K562 (cell line): ENCODE data around the gene GOPC. TPM values are rescaled to one million over a fixed set of nuclear protein-coding genes. Genes with fewer than 3 reads are reported as not detected.

ENCODE experiments used
- ATAC-seq: fragments of 200-7000 bp; cut with Tn5 transposase; 3 replicates; pipeline ENCODE4 v1.9.1; 2020; ENCODE audit warnings: moderate library complexity
- BruUV-seq: library from RNA; stranded (reverse); fragments of 400-500 nt; replicated peaks from 2 replicates; lab custom pipeline; 2021; lab: Mats Ljungman, UMichigan
- CTCF ChIA-PET: fragments of 300-600 bp; formaldehyde crosslinking; extraction: SDS; loops from one replicate; lab custom pipeline; 2021; ENCODE audit warnings: low intra/inter-chr PET ratio; lab: Yijun Ruan, JAX
- POLR2A ChIA-PET: fragments of 300-600, 350-650 bp; sonication (Branson Sonifier 250); formaldehyde crosslinking; extraction: SDS; loops from one replicate; lab custom pipeline; 2021; ENCODE audit warnings: antibody characterized with exemption, inconsistent platforms; lab: Yijun Ruan, JAX
- DNase-seq, 4 experiments: peaks; one replicate each; pipeline versions ENCODE4 v3.0.0 to v3.0.0-alpha.2; 2011 to 2018; ENCODE audit warnings: low spot score in 3 of 4, mixed read lengths in 3 of 4; ENCODE audit errors: extremely low read depth in 1 of 4
- FAIRE-seq: peaks from 2 replicates; lab custom pipeline; 2011; peaks lifted over from hg19 to GRCh38; lab: Jason Lieb, UNC
- H2AFZ ChIP-seq: 2 replicates; pipeline ENCODE4 v1.6.0; 2011; ENCODE audit warnings: low read depth, low read length, control low read depth, inconsistent platforms
- H3K27ac ChIP-seq: fragments of 200-600 bp; 3 replicates; pipeline ENCODE4 v1.8.0; 2011; ENCODE audit warnings: low read depth, mild to moderate bottlenecking, control low read depth, inconsistent platforms, low read length, moderate library complexity, mixed read lengths; ENCODE audit errors: extremely low read depth
- H3K27me3 ChIP-seq, 2 experiments: fragments of 300-600 bp in 1 of 2; 2 replicates in 1 of 2; 3 replicates in 1 of 2; pipeline versions ENCODE4 v1.6.0 to v1.8.0; 2011; ENCODE audit warnings: inconsistent platforms in 2 of 2, low read length in 2 of 2, mild to moderate bottlenecking in 1 of 2, mixed read lengths in 1 of 2, moderate library complexity in 1 of 2; ENCODE audit not compliant: control insufficient read depth in 2 of 2, insufficient read depth in 2 of 2
- H3K36me3 ChIP-seq: fragments of 300-600 bp; 3 replicates; pipeline ENCODE4 v1.8.0; 2011; ENCODE audit warnings: mild to moderate bottlenecking, low read length, inconsistent platforms; ENCODE audit not compliant: control insufficient read depth, insufficient read depth
- H3K4me1 ChIP-seq, 2 experiments: fragments of 200-600 bp in 1 of 2; replicated peaks in 1 of 2; 2 replicates in 1 of 2; 3 replicates in 1 of 2; pipeline versions ENCODE4 v1.5.1 to v1.8.0; 2011; ENCODE audit warnings: inconsistent platforms in 2 of 2, low read length in 2 of 2, mild to moderate bottlenecking in 1 of 2, mixed read lengths in 1 of 2, moderate library complexity in 1 of 2; ENCODE audit not compliant: control insufficient read depth in 2 of 2, insufficient read depth in 2 of 2
- H3K4me2 ChIP-seq: 2 replicates; pipeline ENCODE4 v1.6.1; 2011; ENCODE audit warnings: low read length, control low read depth, inconsistent platforms, mixed read lengths; ENCODE audit not compliant: insufficient read depth
- H3K4me3 ChIP-seq: fragments of 200-600 bp; sonication (generic), shearing (Covaris generic); 2 replicates; pipeline ENCODE4 v1.5.1; 2016; ENCODE audit warnings: control low read depth, inconsistent platforms
- H3K79me2 ChIP-seq: fragments of 200-600 bp; 3 replicates; pipeline ENCODE4 v1.8.0; 2011; ENCODE audit warnings: low read length, inconsistent platforms; ENCODE audit not compliant: control insufficient read depth, insufficient read depth
- H3K9ac ChIP-seq, 2 experiments: 2 replicates each; pipeline versions ENCODE4 v1.6.0 to v1.6.1; 2011; ENCODE audit warnings: low read depth in 2 of 2, low read length in 2 of 2, control low read depth in 1 of 2, inconsistent platforms in 1 of 2, mild to moderate bottlenecking in 1 of 2, mixed read lengths in 1 of 2; ENCODE audit not compliant: insufficient read depth in 1 of 2
- H3K9me1 ChIP-seq: one replicate; pipeline ENCODE4 v1.6.0; 2011; ENCODE audit warnings: inconsistent platforms, mild to moderate bottlenecking, low read length, moderate library complexity; ENCODE audit not compliant: control insufficient read depth, insufficient read depth
- H3K9me3 ChIP-seq: replicated peaks from 2 replicates; pipeline ENCODE4 v1.5.1; 2011; ENCODE audit warnings: low read depth, low read length, inconsistent platforms; ENCODE audit not compliant: control insufficient read depth, insufficient read depth
- H4K20me1 ChIP-seq: replicated peaks from 2 replicates; pipeline ENCODE4 v1.6.1; 2011; ENCODE audit warnings: low read length, inconsistent platforms, mixed read lengths; ENCODE audit not compliant: control insufficient read depth, insufficient read depth
- CAMTA2 ChIP-seq: fragments of 250-450 bp; sonication (Bioruptor Pico); conservative IDR thresholded peaks from 2 replicates; pipeline ENCODE4 v1.5.1; 2022
- CBFA2T2 ChIP-seq: fragments of 450-650 bp; conservative IDR thresholded peaks from 2 replicates; pipeline ENCODE4 v1.6.1; 2017; ENCODE audit warnings: mild to moderate bottlenecking
- CBFA2T3 ChIP-seq: fragments of 450-650 bp; IDR thresholded peaks from 2 replicates; pipeline ENCODE4 v1.6.1; 2017
- CXXC5 ChIP-seq: fragments of 250-450 bp; sonication (Bioruptor Pico); IDR thresholded peaks from 2 replicates; pipeline ENCODE4 v1.8.0; 2022; ENCODE audit warnings: inconsistent platforms, mild to moderate bottlenecking, moderate library complexity
- EHMT2 ChIP-seq: fragments of 450-650 bp; IDR thresholded peaks from 2 replicates; pipeline ENCODE4 v1.6.1; 2018; ENCODE audit warnings: antibody characterized with exemption
- ELF1 ChIP-seq: fragments of 200-800 bp; sonication (Bioruptor generic); IDR thresholded peaks from 2 replicates; pipeline ENCODE4 v1.6.1; 2016; ENCODE audit warnings: missing genetic modification characterization, missing compliant biosample characterization
- NCOR1 ChIP-seq: fragments of 450-650 bp; IDR thresholded peaks from 2 replicates; pipeline ENCODE4 v1.6.1; 2016; ENCODE audit warnings: mild to moderate bottlenecking, moderate library complexity
- PHB2 ChIP-seq: fragments of 450-650 bp; IDR thresholded peaks from 2 replicates; pipeline ENCODE4 v1.6.1; 2017; ENCODE audit warnings: low read depth
- TAL1 ChIP-seq: fragments of 450-650 bp; IDR thresholded peaks from 2 replicates; pipeline ENCODE4 v1.6.1; 2016; ENCODE audit warnings: mild to moderate bottlenecking
- TCF3 ChIP-seq: sonication (generic); formaldehyde crosslinking; IDR thresholded peaks from 2 replicates; pipeline ENCODE4 v1.4.0; 2020; ENCODE audit warnings: mild to moderate bottlenecking, missing genetic modification reagents
- TEAD4 ChIP-seq, 2 experiments: sonication (generic) in 1 of 2; formaldehyde crosslinking in 1 of 2; IDR thresholded peaks; 2 replicates each; pipeline versions ENCODE4 v1.6.1 to v1.8.0; 2012 to 2022; ENCODE audit warnings: borderline replicate concordance in 1 of 2, inconsistent platforms in 1 of 2, low read length in 1 of 2, mild to moderate bottlenecking in 1 of 2, missing genetic modification reagents in 1 of 2
- ZNF239 ChIP-seq: fragments of 250-450 bp; sonication (Bioruptor Pico); IDR thresholded peaks from 2 replicates; pipeline ENCODE4 v1.4.0; 2020; ENCODE audit warnings: mild to moderate bottlenecking
- ZNF75A ChIP-seq: fragments of 450-650 bp; formaldehyde crosslinking; IDR thresholded peaks from 2 replicates; pipeline ENCODE4 v1.4.0; 2020; ENCODE audit warnings: mild to moderate bottlenecking
- WGBS: fragments of 100-300 bp; shearing (Covaris generic); methylation state at CpG from one replicate; pipeline ENCODE4 v1.1.6; 2016; ENCODE audit warnings: low coverage, mixed read lengths; ENCODE audit not compliant: insufficient coverage; ENCODE audit errors: missing lambda C conversion rate; 5-methylcytosine and 5-hydroxymethylcytosine counted together
- in situ Hi-C: fragments of 300-500 bp; cut with MboI; formaldehyde crosslinking; loops from 4 replicates; pipeline ENCODE4 v1.15.0; 2018; ENCODE audit warnings: inconsistent platforms, mixed read lengths
- intact Hi-C: fragments of 100-400 bp; cut with micrococcal nuclease; formaldehyde crosslinking; loops from 2 replicates; pipeline ENCODE4 v1.14.2; 2022
- polyA plus RNA-seq, 8 experiments: library from polyadenylated mRNA; depleted of rRNA in 4 of 8; stranded (reverse) in 5 of 8; unstranded in 3 of 8; fragments of >200 nt; fragmentation: Nextera tagmentation in 2 of 8; fragmentation: Illumina TruSeq in 1 of 8; extraction: Ambion mirVana in 2 of 8; extraction: Trizol in 1 of 8; gene quantifications; 2 replicates each; pipeline versions ENCODE4 v1.2.1 to v1.2.3, GENCODE V29; 2011 to 2014; ENCODE audit warnings: inconsistent platforms in 1 of 8, missing spikeins in 1 of 8
- total RNA-seq, 7 experiments: library from RNA; depleted of rRNA in 6 of 7; stranded (reverse); fragments of >200 nt in 6 of 7; fragmentation: Illumina TruSeq in 2 of 7; extraction: Trizol in 2 of 7; gene quantifications; 2 replicates each; pipeline versions ENCODE4 v1.2.1 to v1.2.3, GENCODE V29; 2011 to 2021; ENCODE audit warnings: low replicate concordance in 1 of 7
- TF ChIP-seq, protein P1 (sequence below): fragments of 450-650 bp; IDR thresholded peaks from 2 replicates; pipeline ENCODE4 v1.6.1; 2016; ENCODE audit warnings: low read depth
- TF ChIP-seq, protein P2 (sequence below): fragments of 450-650 bp; formaldehyde crosslinking; IDR thresholded peaks from 2 replicates; pipeline ENCODE4 v1.4.0; 2020; ENCODE audit warnings: mild to moderate bottlenecking, mixed read lengths

GOPC gene
- total and polyA plus RNA-seq, 9 of the 15 experiments (the other 6 are each of a cell fraction or from before 2014, with no cell fraction given) = 10.0 to 32.2 (median 25.6) TPM

DNA sequence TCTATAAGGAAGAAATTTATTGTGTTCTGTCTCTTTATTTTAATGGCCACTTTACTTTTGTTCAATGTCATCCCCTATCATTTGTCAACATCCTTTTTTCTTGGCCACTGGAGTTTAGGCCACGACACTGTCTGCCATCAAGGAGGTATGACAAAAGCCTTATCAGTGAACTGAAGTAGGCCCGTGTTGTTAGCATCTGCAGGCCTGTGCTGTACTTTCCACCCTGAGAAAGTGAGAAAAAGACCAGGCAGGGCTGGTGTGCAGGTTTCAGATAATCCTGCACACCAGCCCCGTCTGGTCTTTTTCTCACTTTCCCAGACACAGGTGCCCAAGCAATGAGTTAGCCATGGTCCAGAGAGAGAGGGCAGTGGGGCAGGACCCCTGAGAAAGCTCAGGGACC, 57.6 kb downstream of the GOPC start:
- no peaks in the 10 kb centered on the region for H3K79me2 ChIP-seq
- peaks cover 19% of the 10 kb centered on the region; the same call in 2 of the 3 replicates for H3K36me3 ChIP-seq
- no peak overlapping the region for H2AFZ ChIP-seq
- no TSS peak for BruUV-seq
- peak overlapping the region in 1 of 2 experiments; percentile 26; a peak in 1 of 4 replicates for H3K9ac ChIP-seq
- no peaks in the 10 kb centered on the region for H3K9me1 ChIP-seq
- ChIA-PET POLR2A (interaction anchor here (1.3 kb wide), 1 partner anchor 8 kb away, joined by 3 read pairs; no protein-coding TSS in a partner anchor), CTCF (no interaction called here)
- H3K4me2 ChIP-seq = no peak overlapping the region
- H3K4me3 ChIP-seq = no peak overlapping the region
- in situ Hi-C loops = no loop called here
- no peaks in the 10 kb centered on the region for H3K27me3 ChIP-seq
- FAIRE-seq = no peak
- 18% methylated on average over 3 of the region's 3 CpGs for WGBS
- intact Hi-C loops = no loop called here
- H4K20me1 ChIP-seq = no peaks in the 10 kb centered on the region
- H3K4me1 ChIP-seq = peaks cover 0 to 6% of the 10 kb centered on the region in 2 experiments; a peak in 2 of 5 replicates
- H3K27ac ChIP-seq = no peak overlapping the region
- ATAC-seq = peak; percentile 62; the same call in 2 of the 3 replicates
- DNase-seq = peak in 3 of 4 experiments; percentile 29 to 53 (median 34)
- no peaks in the 10 kb centered on the region for H3K9me3 ChIP-seq
- TF ChIP-seq CBFA2T2 (peak; percentile 51), ELF1 (tag) (no peak), CXXC5 (CRISPR knock-in tag) (0 out of 2 replicates have a peak, but pooled peaks have one; percentile 16), TCF3 (CRISPR knock-in tag) (peak; percentile 40; the same call in 1 of the 2 replicates), ZNF239 (CRISPR knock-in tag) (peak; percentile 61), ZNF75A (CRISPR knock-in tag) (no peak), TAL1 (peak; percentile 27; the same call in 1 of the 2 replicates), CAMTA2 (CRISPR knock-in tag) (no peak), PHB2 (no peak), TEAD4 (IDR thresholded peaks at IDR 0.05; ENCODE audit: low read length) (peak; percentile 38; the same call in 1 of the 2 replicates), TEAD4 (CRISPR knock-in tag; IDR thresholded peaks at IDR 0.05; ENCODE audit: borderline replicate concordance) (no peak), EHMT2 (no peak), CBFA2T3 (peak; percentile 60), NCOR1 (peak; percentile 51; the same call in 1 of the 2 replicates)
- TF ChIP-seq, protein P1, sequence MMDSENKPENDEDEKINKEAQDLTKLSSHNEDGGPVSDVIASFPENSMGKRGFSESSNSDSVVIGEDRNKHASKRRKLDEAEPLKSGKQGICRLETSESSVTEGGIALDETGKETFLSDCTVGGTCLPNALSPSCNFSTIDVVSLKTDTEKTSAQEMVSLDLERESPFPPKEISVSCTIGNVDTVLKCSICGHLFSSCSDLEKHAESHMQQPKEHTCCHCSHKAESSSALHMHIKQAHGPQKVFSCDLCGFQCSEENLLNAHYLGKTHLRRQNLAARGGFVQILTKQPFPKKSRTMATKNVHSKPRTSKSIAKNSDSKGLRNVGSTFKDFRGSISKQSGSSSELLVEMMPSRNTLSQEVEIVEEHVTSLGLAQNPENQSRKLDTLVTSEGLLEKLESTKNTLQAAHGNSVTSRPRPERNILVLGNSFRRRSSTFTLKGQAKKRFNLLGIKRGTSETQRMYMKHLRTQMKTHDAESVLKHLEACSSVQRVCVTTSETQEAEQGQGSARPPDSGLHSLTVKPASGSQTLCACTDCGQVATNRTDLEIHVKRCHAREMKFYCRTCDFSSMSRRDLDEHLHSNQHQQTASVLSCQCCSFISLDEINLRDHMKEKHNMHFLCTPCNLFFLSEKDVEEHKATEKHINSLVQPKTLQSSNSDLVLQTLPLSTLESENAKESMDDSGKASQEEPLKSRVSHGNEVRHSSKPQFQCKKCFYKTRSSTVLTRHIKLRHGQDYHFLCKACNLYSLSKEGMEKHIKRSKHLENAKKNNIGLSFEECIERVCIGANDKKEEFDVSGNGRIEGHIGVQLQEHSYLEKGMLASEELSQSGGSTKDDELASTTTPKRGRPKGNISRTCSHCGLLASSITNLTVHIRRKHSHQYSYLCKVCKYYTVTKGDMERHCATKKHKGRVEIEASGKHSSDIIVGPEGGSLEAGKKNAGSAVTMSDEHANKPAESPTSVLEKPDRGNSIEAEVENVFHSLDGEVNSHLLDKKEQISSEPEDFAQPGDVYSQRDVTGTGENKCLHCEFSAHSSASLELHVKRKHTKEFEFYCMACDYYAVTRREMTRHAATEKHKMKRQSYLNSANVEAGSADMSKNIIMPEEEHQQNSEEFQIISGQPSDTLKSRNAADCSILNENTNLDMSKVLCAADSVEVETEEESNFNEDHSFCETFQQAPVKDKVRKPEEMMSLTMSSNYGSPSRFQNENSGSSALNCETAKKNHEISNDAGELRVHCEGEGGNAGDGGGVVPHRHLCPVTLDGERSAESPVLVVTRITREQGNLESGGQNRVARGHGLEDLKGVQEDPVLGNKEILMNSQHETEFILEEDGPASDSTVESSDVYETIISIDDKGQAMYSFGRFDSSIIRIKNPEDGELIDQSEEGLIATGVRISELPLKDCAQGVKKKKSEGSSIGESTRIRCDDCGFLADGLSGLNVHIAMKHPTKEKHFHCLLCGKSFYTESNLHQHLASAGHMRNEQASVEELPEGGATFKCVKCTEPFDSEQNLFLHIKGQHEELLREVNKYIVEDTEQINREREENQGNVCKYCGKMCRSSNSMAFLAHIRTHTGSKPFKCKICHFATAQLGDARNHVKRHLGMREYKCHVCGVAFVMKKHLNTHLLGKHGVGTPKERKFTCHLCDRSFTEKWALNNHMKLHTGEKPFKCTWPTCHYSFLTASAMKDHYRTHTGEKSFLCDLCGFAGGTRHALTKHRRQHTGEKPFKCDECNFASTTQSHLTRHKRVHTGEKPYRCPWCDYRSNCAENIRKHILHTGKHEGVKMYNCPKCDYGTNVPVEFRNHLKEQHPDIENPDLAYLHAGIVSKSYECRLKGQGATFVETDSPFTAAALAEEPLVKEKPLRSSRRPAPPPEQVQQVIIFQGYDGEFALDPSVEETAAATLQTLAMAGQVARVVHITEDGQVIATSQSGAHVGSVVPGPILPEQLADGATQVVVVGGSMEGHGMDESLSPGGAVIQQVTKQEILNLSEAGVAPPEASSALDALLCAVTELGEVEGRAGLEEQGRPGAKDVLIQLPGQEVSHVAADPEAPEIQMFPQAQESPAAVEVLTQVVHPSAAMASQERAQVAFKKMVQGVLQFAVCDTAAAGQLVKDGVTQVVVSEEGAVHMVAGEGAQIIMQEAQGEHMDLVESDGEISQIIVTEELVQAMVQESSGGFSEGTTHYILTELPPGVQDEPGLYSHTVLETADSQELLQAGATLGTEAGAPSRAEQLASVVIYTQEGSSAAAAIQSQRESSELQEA = no peak
- TF ChIP-seq, protein P2, sequence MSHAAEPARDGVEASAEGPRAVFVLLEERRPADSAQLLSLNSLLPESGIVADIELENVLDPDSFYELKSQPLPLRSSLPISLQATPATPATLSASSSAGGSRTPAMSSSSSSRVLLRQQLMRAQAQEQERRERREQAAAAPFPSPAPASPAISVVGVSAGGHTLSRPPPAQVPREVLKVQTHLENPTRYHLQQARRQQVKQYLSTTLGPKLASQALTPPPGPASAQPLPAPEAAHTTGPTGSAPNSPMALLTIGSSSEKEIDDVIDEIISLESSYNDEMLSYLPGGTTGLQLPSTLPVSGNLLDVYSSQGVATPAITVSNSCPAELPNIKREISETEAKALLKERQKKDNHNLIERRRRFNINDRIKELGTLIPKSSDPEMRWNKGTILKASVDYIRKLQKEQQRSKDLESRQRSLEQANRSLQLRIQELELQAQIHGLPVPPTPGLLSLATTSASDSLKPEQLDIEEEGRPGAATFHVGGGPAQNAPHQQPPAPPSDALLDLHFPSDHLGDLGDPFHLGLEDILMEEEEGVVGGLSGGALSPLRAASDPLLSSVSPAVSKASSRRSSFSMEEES (CRISPR knock-in tag) = no peak
